HG02642 (cell line): Measurements from ENCODE around the gene CHMP4A.
"Not testable (repeated sequence)": the region's sequence is repeated elsewhere in the genome, so short reads cannot be mapped to it uniquely, and the experiment has no call there.

Experiments used
- ATAC-seq: cut with Tn5 transposase; IDR thresholded peaks from one replicate; pipeline ENCODE4 v1.9.1; 2021; ENCODE audit warnings: mild to moderate bottlenecking; ENCODE audit not compliant: unreplicated experiment, poor library complexity

Gene CHMP4A

GRCh38 chr14:24231263-24232120 lies 18.2 kb upstream of the CHMP4A start:
- peak; percentile 18 for ATAC-seq

- no peak for ATAC-seq
Measured at GRCh38 chr14:24228902-24229301, 15.6 kb upstream of the CHMP4A start.

- ATAC-seq: no peak
Measured at GRCh38 chr14:24226473-24226872, 13.2 kb upstream of the CHMP4A start.

- ATAC-seq: no peak
Measured at GRCh38 chr14:24224618-24225071, 11.4 kb upstream of the CHMP4A start.

GRCh38 chr14:24222987-24223386 lies 9.7 kb upstream of the CHMP4A start:
- ATAC-seq: not testable (repeated sequence)

GRCh38 chr14:24219521-24219920 lies 6.2 kb upstream of the CHMP4A start:
- ATAC-seq: no peak

GRCh38 chr14:24219080-24219479 lies 5.8 kb upstream of the CHMP4A start:
- no peak for ATAC-seq

- ATAC-seq: not testable (repeated sequence)
Measured at GRCh38 chr14:24216876-24217275, 3.6 kb upstream of the CHMP4A start.

GRCh38 chr14:24216345-24216699 lies 3.0 kb upstream of the CHMP4A start:
- no peak for ATAC-seq

GRCh38 chr14:24215495-24216344 lies 2.4 kb upstream of the CHMP4A start, which contains the start of gene MDP1:
TSS of gene MDP1 (minus strand) at chr14:24216066. CDS start at chr14:24215955, 111 bp downstream.
- peak; percentile 65 for ATAC-seq

- no peak for ATAC-seq
Measured at GRCh38 chr14:24213866-24214662, 776 bp upstream of the CHMP4A start.

- ATAC-seq: no peak
Measured at GRCh38 chr14:24211311-24211710, 2.0 kb downstream of the CHMP4A start.

GRCh38 chr14:24207625-24208024 lies 5.7 kb downstream of the CHMP4A start:
- no peak for ATAC-seq

- ATAC-seq: no peak
Measured at GRCh38 chr14:24207104-24207551, 6.2 kb downstream of the CHMP4A start.

- no peak for ATAC-seq
Measured at GRCh38 chr14:24206260-24207103, 6.8 kb downstream of the CHMP4A start.

- no peak for ATAC-seq
Measured at GRCh38 chr14:24204163-24205146, 8.8 kb downstream of the CHMP4A start.

GRCh38 chr14:24203249-24203886 lies 9.9 kb downstream of the CHMP4A start:
- not testable (repeated sequence) for ATAC-seq

GRCh38 chr14:24202538-24202937 lies 10.8 kb downstream of the CHMP4A start:
- not testable (repeated sequence) for ATAC-seq
